GM18499 (cell line): Measurements from ENCODE around the gene SKAP1.
"Not testable (repeated sequence)": the region's sequence is repeated elsewhere in the genome, so short reads cannot be mapped to it uniquely, and the experiment has no call there.

Experiments
- ATAC-seq: cut with Tn5 transposase; IDR thresholded peaks from one replicate; pipeline ENCODE4 v1.9.1; 2021; ENCODE audit warnings: moderate number of reproducible peaks; ENCODE audit not compliant: insufficient read depth, unreplicated experiment

Gene SKAP1

DNA sequence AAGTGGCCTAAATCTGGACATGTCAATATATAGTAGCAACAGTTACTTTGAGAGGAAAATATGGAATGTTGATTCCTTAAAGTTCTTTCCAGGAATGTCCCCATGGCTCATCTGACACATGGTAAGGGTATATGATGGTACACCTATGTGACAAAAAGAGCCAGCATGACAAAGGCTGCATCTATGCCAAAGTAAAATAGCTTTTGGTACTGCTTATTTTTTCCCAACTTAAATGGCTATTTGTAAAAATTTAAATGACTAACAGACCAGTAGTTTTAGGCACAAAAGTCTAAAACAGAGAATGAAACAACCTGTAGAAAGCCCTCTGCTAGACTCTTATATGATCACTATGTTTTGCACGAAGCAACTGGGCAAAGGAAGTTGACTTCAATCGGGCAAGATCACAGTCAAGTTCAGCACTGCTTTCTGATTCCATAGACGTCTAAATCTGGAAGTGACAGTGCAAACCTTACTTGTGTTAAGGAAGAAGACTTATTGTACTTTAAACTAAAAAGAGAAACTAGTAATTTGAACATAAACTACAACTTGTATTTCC, 135.1 kb downstream of the SKAP1 start:
- ATAC-seq = no peak

DNA sequence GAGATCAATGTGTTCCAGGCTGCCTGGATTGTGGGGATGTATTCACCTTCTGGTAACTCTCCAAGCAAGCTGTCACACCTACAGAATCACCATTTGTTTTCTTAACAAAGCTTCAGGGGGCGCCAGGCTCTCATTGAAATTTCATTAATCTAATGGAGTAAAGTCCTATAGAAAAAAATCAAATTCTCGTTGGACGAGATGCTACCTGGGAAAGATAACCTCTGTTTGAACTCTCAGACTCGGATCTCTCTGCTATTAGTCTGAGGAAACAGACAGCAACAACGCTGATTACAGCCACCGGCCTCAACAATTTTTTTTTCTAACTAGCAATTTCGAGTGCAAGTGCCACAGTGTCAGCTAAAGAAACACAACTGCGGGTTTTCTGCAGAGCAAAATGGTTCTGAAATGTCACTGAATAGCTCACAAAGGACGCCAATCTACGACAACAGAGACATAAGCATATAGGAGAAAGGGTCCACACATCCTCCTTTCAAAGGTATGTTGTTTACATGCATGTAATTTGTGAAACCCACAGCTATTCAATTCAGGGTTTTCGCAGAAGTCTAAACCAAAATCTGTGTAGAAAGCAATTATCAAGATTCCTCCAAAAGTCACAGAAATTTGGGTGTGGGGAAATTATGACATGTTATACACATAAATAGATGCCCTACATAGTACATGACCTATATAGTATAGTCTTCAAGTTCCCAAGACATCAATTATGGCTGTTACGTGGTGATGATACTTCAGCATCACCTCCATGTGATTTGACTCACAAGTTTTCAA, 135.8 kb downstream of the SKAP1 start:
- no peak for ATAC-seq

DNA sequence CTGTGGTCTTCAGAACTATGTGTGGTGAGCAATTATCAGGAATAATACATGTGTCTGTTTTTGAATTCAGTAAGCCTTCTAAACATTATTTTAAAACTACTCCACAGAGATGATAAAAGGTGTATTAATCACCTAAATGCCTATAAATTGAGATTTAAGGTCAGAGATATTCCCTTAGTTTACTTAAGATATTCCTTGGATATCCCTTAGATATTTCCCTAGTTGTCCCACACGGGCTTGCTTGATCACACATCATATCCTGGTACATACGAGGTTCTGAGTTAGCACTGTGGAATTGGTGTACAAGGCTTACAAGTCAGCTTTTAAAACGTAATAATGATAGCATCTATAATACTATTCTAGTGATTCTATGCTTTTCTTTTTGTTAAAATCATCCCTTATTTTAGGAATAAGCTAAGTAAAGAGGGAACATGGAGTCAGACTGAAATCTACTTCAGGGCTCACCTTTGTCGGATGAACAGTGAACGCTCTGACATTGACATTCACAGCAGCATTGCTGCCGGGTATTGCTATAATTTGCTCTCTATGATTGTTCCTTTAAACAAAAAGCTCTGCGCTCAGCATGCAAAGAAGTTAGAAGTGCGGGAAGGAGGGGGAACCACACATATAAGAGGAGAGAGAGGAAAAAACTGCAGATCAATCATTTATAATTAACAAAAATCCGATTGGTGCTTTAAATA, 136.5 kb downstream of the SKAP1 start:
- no peak for ATAC-seq

DNA sequence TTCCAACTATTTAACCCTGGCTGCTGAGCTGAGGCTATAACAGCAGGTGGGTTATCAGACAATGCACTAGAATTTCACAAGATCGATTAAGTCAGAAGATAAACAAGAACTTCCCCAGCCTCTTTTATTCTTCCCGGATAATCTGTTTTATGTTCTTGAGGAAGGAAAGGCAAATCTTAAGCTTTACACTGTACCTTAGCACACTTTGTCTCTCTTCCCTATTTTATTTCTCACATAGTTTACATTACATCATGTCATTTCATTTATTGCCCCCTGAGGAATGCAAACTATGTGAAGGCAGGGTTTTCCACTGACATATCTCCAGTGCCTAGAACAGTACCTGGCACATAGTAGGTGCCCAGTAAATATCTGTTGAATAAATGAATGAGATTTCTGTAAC, 139.6 kb downstream of the SKAP1 start:
- no peak for ATAC-seq

DNA sequence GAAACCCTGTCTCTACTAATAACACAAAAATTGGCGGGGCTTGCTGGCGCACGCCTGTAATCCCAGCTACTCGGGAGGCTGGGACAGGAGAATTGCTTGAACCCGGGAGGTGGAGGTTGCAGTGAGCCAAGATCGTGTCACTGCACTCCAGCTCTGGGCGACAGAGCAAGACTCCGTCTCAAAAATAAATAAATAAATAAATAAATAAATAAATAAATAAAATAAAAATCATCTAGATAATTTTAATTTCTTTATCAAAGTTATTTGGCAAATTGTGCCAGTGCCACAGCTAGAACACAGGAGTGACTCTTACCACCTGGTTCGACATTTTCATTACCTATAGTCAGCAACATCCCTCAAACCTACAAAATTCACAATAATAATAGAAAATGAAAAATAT, 143.1 kb downstream of the SKAP1 start:
- not testable (repeated sequence) for ATAC-seq

DNA sequence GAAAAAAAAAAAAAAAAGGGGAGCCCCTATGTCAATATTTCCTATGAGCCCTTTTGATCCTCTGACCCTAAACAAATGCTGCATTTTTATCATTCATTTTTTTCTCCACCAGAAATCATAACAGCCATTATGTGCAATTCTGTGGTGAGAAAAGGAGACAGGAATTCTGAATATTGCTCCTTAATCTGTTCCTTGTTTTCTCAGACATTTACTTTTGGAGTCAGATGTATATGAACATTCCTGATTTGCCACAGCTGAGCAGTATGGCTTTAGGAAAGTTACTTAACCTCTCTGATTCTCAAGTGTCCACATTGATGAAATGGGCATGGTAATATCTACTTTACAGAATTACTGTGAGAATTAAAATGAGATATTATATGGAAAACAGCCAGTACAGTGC, 144.4 kb downstream of the SKAP1 start:
- ATAC-seq = no peak

DNA sequence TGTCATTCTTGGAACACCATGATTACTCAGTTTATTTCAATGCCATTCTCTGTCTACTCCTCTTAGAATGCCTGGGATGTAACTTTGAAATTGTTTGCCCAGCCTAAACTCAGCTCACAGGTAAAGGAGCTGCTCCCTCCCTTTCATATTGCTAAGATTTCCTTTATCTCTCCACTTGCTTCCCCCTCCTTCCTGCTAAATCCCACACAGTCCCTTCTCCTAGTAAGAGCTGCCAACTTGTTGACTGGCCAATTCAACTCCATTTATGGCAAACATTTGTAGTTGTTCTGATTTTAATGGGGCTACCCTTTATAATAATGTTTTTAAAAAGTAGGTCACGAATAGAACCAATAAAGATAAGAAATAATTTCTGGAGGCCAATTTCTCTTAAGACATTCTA, 146.1 kb downstream of the SKAP1 start:
- no peak for ATAC-seq

DNA sequence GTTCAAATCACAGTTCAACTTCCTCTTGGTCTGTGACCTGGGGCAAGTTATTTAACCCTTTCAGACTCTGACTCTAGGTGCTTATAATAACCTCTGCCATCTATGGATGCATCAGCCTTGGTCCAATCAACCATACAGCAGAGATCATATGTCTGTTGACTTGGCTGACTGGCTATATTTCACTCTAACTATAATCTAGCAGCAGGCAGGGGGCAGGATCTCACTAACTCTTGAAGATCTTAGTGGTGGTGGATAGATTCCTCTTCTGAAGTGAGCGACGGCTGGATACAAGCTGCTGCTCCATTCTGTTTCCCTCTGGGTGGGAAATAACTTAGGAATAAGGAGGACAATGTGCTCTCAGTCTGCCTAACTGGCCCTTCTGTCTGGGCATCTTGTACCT, 146.6 kb downstream of the SKAP1 start:
- ATAC-seq = no peak

DNA sequence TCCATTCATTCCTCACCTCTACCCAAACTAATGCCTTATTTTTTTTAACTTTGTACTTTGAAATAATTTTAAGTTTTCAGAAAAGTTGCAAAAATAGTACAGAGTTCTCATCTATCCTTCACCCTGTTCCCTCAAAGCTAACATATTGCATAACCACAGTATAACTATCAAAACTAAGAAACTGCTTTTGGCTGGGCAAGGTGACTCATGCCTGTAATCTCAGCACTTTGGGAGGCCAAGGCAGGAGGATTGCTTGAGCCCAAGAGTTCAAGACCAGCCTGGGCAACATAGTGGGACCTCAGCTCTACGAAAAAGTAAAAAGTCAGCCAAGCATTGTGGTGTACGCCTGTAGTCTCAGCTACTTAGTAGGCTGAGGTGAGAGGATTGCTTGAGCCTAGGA, 147.7 kb downstream of the SKAP1 start:
- no peak for ATAC-seq

DNA sequence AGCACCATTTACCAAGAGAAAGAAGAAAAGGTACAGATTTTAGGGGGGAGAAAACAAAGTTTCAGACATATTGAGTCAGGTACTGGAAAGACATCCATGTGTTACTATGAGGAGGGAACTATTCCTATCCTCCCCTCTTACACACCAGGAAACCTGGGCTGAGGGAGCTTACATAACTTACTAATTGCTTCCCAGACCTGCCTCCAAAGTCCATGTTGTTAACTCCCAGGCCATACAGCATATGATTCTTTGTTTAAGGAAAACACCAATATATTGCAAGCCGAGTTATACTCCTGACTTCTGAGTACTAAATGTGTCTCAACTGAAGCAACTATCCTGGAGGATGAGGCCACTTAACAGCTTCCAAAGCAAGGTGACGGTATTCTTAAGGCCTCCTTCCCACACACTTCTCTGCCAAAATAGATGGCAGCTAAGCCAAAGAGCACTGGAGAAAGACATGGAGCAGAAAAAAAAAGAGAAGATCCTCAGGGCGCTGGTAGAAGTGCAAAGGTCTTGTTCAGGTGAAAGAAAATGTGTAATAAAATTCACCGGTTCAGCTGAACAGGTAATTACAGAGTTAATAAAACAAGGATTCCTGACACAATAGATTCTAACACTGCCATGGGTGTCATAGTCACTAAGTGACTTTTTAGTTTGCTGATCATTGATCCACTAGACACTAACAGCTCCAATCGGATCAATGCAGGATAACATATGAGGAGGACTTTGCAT, 151.1 kb downstream of the SKAP1 start:
- no peak for ATAC-seq

DNA sequence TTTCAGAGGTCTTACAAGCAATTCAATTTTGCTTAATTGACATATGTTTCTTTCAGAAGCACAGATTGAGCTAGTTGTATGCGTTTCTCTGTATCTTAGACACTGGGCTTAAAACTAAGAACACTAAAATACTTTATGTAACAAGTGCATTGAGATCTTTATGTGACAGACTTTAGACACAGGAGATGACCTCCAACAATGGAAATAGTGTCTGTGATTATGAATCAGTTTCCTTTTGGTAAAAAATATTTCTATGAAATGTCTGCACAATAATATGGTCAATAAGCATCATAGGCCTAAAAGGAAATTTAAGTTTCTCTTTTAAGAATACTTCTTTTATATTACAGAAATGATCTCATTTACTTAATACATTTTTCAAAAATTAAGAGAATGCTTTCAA, 153.2 kb downstream of the SKAP1 start:
- ATAC-seq = no peak

DNA sequence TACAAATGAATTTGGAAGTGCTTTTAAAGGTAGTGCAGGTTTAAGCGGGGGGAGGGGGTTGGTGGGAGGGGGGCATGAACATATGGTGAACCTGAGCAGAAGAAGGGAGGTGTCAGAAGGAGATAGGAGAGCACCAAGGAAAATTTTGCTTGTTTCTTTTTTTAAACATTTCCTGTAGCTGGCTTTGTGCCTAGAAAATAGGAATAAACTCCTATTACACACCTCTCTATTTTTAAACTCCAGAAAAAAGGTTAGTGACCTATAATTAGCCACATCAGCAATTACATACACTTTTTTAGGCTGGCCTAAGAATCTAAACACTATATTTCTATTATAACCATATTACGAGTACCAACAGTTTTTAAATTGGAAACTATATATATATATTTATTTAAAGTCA, 159.1 kb downstream of the SKAP1 start:
- ATAC-seq = no peak

DNA sequence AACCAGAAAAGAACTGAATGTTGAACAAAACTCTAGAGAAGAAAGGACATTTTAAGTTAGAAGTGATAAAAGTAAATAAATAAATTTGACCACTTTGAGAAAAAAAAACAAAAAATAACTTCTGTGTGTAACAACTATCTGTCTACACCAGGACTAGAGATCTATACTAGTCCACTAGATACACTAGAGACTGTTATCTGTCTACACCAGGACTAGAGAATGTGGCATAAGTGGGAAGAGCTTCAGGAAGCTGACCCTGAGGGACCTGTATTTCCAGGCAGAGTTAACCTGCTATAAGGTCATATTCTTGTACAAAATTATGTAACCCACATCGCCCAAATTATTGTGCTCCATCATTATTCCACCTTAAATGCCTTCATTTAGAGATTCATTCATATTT, 160.8 kb downstream of the SKAP1 start:
- ATAC-seq = no peak

DNA sequence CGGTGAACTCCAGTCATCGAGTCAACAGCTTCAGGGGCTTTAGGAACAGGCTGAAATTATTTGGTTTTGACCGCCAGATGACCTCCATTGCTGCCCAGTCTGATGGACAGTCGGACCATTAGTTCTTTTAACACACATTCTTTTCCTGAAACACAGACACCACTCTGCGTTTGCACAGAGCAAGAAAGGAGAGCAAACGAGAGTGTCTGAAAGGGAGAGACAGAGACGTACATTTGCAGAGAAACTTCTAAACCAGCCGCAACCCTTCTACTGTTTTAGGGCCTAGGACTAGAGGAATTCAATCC, 166.3 kb downstream of the SKAP1 start:
- no peak for ATAC-seq

DNA sequence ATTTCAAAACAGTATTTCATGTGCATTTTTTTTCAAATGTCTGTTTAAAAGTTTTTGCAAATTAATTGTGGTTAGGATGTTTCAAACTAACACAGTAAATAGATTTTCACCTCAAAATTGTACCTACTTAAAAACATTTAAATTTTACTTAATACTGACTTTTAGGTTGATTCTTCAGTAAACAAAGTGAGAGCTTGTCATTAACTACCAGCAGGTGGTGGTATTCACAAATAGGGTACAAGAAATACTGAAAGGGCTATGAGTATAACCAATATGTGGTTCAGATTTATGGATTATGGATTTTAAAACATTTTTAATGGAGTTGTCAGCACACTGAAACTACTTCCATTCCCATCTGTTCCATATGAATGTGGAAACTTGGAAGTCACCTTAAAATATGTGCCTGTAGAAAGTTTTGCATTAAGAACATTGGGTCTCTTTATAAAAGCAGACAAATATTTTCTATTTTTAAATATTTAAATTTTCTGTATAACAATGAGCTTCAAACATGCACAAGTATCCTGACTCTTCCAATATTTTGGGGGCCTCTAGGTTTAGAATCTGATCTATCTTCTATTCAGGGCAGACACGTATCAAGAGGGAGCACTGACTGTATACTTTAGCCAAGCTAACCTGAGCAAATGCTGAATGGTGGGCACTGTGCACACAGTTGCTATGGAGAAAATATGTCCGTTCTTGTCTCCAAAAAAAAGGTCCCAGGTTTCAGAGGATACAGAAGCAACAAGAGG, 166.9 kb downstream of the SKAP1 start:
- no peak for ATAC-seq

DNA sequence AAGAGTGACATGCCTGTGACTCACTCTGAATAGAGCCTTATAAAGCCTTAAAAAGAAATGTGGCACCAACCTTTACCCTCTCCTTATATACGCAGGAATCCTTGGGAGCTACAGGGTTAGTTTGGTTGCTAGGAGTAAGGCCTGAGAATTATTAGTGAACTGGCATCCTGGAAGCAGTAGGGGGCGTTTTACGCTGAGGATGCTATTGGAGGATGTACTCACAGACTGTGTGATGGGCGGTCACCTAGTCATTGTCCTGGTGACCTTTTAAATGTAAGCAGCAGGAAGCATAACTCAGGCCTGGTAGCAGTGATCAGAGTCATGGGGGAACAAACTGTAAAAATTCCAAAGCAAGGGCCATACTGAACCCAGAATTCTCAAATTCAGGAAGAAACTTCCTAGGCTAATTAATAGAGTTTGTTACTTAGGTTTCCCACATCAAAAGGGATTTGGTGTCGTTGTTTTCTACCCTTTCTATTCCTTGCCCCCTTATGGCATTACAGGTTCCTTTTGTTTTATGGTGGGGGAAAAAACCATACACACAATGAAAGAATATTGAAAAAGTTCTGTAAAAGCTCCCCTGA, 168.6 kb downstream of the SKAP1 start:
- no peak for ATAC-seq

DNA sequence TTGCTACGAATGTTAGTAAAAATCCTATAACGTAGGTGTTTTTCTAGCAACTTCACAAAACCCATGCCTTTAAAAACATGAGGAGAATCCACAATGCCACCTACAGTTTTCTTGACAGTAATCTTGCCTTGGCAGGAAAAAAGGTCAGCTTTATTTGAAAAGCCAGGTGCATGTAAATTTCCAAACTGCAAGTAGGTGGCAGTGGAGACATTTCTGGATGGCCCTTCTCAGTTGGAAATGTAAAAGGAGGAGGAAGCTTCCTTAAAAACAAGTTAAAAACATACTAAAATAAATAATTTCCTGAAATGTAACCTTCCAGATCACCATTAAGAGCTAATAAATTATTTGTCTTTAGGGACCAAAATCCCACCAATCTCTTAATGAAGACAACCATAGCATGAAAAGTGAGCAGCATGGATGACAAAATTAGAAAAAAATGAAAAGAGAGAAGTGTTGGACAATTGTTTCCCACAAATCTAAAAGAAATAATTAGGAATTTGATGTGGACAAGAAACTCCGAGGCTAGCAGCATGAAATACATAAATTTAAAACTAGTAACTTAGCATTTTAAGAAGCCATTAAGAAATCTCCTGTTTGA, 170.2 kb downstream of the SKAP1 start:
- ATAC-seq = no peak

DNA sequence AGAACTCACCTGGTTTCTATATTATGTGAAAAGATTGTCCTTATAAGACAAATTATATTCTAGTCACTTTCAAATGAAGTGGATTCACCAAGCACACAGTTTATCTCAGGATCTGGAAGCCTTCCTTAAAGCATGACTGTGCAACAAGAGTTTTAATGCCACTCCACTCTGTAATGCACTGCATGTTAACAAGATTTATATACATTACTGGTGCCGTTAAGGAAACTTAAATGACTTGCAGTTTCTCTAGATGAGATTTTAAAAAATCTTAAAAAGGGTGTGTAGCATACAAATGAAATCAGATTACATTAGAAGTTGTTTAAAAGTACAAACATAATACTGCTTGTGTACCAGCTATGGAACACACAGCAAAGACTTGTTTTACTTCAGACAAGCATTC, 171.7 kb downstream of the SKAP1 start:
- no peak for ATAC-seq

DNA sequence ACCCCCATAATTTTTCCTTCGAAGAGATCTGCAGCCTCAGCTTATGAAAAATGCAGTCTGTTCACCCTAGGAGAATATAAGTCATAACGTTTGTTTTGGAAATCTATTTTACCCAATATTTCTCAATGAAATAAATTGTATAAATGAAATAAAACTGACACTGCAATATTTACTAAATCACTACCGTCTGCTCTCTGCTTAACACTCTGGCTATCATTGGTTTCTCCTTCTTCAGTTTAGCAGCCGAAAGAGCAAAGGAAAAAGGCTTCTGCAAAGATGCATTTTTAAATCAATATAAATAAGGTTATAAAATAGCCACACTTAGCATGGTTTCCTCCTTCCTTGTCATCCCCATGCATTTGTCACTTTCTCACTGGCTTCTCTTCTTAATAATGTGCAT, 174.3 kb downstream of the SKAP1 start:
- ATAC-seq = no peak

DNA sequence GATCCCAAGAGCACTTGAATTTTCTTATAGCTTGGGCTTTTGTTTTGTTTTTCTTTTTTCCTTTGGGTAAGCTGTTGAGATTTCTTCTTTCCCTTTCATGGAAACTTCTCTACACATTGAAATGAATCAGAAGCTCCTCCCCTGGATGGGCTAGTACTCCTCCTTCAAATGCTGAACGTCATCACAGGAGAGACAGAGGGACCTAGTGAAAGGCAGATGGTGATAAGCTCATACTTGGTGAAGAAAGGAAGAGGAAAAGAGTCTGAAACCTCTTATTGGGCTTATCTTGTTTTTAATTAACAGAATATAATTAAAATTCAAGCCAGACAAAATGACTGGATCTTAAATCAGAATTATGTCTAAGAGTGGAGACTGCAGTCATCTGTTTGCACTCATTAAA, 175.1 kb downstream of the SKAP1 start:
- no peak for ATAC-seq
